Activated CD8-positive, alpha-beta memory T cell treated with anti-CD3 and anti-CD28 coated beads, Interleukin-2, amount 50 U/mL, for 4 hours (primary cell): ENCODE measurements around the gene KRTAP5-3.
"Not testable (repeated sequence)": the region's sequence is repeated elsewhere in the genome, so short reads cannot be mapped to it uniquely, and the experiment has no call there.

Source experiments
- DNase-seq: peaks from one replicate; pipeline ENCODE4 v3.0.0-alpha.2; 2020

The KRTAP5-3 gene

DNA sequence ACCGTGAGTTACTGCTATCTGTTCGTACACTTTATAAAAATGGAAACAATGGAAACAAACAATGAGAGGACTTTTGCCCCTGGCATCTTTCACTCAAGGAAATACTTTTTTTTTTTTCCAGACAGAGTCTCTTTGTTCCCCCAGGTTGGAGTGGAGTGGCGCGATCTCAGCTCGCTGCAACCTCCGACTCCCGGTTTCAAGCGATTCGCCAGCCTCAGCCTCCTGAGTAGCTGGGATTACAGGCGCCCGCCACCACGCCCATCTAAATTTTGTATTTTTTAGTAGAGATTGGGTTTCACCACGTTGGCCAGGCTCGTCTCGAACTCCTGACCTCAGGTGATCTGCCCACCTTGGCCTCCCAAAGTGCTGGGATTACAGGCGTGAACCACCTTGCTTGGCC, 32.5 kb downstream of the KRTAP5-3 start:
- not testable (repeated sequence) for DNase-seq

DNA sequence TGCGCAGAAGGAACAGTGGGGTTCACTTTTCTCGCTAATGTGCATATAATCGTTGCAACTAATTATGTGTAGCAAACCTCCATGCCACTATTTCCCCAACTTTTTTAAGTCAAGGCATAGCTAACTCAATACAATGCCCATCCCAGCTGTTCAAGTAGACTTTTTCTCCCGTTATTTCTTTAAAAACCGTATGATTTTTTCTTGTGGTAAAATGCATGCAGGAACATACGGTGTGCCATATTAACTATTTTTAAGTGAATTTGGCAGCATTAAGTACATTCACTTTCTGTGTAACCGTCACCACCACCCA, 33.4 kb downstream of the KRTAP5-3 start:
- no peak for DNase-seq

DNA sequence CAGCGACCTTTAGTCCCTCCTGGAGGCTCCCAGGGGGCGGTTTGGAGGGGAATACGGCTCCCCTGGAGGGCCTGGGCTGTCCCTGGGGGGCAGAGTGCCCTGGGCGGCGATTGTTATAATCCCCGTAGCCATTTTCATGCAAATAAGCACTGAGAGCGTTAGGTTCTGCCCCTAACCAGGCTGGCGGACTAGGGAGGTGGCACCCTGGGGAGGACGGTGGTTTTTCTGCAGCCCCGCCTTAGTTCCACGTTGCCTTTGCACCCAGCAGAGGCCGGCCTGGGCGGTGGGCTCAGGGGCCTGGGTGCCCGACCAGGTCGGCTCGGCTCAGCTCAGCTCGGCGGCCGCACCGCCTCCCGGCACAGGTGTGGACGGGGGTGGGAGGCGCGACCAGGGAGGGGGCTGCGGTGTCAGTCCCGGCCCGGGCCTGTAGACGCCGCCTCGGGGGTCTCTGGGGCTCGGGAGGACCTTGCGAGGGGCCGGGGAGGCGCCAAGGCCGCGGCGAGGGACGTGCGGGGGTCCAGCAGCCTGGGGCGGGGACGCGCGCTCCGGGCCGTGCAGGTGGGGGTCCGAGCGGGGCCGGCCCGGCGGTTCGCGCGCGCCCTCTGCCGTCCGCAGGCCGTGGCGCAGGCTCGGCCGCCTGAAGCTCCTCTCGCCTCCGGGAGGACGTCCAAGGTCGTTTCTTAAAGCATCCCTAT, 33.9 kb downstream of the KRTAP5-3 start:
- DNase-seq, result peak; percentile 59

DNA sequence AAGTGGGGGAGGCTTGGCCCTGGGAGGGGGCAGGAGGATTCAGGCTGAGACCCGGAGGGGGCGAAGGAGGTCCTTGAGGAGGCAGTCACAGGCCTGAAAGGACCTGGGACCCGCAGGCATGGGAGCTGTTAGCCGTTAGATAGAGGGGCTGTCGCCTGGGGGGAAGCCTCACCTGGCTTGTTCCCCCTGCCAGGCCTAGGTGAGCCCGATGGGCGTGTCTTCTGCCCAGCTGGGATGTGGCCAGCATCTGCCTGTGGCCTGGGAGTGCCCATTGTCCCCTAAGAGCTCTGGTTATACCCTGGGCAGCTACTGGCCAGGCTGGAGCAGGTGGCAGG, 34.4 kb downstream of the KRTAP5-3 start:
- DNase-seq, result no peak

DNA sequence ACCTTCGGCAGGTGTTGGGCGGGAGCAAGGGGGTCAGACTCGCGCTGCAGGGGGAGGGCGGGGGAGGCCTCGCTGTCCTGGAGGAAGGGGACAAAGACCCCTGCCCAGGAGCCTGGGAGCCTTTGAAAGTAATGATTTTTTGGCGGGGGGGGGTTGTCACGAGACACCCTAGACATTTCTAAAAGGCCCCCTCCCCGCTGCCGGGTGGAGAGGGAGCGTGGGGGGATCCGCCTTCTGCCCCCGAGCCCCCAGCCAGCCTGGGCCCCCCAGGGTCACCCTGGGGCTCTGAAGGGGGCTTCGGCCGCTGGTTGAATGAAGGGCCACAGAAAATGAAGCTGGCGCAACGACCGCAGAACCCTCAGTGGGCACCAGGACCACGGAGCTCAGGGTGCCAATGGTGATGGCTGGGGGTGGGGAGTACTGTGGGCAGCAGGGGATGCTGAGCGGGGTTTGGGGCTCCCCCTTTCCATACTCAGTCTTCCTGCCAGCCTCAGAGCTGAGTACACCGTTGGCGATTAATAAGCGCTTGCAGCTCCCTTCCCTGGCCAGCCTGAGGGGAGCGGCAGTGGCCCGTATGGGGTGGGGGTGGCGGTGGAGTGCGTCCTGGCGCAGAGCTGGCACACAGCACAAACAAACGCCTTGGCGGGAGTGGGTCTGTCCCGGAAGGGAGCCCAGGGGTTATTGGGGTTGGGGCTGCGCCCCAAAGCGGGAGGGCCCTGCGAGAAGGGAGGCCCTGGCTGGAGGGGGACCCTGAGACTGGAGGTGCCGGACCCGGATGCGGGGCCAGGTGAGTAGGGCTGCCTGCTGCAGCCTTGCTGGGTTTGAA, 35.0 kb downstream of the KRTAP5-3 start:
- DNase-seq, result no peak

DNA sequence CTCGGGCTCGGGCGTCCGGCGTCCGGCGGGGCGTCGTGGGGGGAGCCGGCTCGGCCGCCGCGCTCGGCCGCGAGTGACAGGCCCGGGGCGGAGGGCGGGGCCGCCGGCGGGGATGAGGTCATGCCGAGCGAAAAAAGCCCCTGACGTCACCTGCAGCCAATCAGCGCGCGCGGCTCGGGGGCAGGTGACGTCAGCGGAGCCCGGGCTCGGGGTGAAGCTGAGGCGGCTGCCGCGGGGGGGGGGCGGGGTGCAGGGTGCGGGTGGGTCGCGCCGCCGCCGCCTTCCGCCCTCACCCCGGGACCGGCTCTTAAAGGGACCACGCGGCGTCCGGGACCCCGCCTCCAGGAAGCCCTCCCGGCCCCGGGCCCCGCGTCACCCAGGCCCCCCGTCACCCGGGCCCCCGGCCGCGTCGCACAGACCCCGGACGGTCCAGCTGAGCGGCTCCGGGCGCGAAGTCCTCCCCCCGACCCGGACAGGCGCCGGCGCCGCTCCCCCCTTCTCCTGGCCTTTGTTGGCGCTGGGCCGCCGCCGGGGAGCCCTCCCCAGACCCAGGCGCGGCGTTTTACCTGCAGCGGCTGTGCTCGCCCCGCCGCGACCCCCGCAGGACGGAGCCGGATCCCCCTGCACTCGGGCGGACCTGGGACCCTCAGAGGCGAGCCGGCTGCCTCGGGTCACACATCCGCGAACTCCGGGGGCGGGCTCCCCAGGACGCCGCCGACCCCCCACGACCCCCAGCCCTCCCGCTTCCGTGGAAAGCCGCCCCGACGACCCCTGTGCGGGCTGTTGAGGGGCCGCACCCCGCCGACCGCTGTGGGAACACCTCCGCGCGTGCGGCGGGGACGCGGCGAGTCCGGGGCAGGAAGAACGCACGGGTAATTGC, 35.8 kb downstream of the KRTAP5-3 start, which contains the start of gene DUSP8:
TSS of gene DUSP8 (minus strand) at position 75 of the 880 bp plus-strand sequence. CDS start 6,445 bp downstream, outside the sequence.
- peak; percentile 96 for DNase-seq

DNA sequence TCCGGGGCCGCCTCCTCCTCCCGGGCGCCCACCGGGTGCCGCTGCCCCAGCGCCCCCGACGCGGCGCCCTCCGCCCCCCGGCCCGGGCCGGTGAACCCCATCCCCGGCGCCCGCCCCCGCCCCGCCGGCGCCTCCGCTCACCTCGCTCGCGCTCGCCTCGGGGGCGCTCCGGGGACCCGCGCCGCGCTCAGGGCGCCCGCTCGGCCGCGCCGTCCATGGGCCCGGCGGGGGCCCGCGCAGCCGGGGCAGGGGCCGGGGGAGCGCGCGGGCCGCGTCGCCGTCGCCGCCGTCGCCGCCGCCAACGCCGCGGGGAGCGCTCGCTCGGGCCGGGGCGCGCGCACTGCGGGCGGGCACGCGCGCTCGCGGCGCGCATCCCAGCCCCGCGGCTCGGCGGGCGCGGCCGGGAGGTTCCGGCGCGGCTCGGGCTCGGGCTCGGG, 36.5 kb downstream of the KRTAP5-3 start:
- no peak for DNase-seq

DNA sequence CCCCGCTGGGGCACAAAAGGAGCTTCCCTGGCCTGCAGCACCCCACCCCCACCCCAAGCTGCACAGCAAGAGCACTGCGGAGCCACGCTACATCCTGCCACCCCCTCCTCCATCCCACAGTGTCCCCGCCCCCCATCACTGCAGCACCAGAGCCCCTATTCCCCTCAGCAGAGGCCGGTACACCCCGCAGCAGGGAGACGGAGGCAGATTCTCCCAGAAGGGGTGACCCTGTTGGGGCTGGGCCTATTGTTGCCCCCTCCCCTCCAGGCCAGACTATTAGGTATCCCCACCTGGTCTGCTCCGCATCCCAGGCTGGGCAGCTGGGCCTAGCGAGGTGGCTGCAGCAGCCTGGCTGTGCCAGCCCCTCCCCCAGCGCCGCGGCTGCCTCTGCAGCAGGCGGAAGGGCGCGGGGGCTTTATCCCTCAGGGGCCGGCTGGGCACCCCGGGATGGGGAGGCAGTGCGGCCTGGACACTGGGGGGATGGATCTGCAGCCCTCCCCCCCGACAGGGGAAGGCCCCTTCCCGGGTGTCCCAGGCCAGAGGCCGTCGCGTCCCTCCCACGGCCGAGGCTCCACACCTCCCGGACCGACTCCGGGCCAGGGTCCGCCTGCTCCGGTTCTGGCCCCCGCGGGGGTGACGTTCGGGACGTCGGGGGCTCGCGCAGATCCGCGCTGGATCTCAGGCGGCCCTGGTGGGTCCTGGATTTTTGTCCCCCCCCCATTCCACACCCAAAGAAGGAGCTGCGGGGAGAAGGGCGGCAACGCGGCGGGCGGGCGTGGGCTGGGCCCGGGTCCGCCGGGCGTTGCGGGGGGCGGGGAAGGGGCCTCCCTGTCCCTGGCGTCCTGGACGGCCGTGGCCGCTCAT, 37.1 kb downstream of the KRTAP5-3 start:
- no peak for DNase-seq

DNA sequence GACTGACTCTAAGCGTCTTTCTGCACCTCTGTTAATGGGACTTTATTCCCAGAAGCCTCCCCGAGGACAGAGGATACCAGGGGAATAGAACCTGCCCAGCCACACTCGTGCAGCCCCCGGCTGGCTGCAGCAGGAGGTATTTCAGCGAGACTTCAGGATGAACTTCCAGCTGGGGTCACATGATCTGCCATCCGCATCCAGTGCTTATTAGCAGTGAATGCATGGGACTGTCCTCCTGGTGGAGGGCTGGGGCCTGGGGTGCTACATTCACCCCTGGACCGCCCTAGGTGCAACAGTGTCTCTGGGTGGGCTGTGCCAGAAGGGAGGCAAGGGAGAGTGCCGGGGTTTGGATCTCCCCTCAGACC, 37.8 kb downstream of the KRTAP5-3 start:
- DNase-seq, result no peak

DNA sequence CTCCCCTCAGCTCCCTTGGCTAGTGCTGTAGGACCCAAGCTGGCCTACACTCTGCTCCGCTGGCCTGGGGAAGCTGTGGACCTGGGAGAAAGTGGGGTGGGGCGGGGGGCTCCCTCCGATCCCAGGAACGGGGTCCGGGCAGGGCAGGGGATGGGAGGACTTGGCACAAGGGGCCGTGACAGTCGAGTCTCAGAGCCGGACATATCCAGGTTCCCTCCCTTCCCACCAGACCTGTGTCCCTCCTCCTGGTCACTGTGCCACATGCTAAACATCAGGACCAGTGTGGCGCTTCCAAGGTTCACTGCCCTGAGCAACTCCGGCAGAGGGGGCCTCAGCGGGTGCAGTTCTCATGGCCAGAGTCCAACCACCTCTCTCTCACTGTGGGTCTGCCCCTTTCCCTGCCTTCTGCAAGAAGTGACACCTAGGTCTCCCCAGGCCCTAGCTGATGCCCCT, 38.2 kb downstream of the KRTAP5-3 start:
- no peak for DNase-seq

DNA sequence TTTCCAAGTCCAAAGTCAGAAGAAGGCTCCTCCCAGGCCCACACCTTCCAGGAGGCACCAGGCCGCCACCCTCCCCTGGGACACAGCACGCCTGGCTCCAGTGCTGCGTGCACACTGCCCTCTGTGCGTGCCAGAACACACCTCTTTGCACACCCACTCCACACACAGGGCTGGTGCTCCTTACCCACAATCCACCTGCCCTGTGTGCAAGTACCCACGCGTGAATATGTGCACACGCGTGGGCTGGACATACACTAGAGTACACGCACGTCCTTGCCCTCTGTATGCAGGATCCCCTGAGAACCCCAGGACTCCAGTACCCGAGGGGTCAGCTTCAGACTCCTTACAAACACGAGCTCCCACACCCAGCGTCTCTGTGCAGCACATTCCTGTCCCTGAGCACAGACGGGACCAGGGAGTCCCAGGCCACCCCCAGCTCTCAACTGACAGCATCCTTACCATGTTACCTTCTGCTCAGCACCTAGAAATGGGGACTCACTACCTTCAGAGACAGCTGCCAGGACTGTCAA, 38.9 kb downstream of the KRTAP5-3 start:
- no peak for DNase-seq

DNA sequence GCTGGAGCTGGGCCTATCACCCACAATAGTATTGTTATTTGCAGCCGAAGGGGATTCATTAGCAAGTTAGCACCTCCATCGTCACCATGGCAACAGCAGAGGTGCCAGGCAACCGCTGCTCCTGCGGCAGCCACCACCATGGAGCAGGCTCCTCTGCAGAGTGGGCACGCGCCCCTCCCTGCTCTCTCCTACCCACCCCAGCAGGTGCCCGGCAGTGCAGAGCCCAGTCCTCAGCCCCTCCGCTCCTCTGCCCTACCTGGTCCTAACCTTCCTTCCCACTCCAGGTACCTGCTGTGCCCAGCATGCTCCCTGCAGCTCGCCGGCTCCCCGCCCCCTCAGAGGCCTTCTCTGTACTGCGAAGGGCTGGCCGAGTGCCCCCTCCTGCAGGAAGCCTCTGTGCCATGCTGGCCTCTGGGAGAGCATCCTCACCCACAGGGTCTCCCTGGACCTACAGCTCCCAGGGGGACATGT, 39.8 kb downstream of the KRTAP5-3 start:
- peak; percentile 53 for DNase-seq

DNA sequence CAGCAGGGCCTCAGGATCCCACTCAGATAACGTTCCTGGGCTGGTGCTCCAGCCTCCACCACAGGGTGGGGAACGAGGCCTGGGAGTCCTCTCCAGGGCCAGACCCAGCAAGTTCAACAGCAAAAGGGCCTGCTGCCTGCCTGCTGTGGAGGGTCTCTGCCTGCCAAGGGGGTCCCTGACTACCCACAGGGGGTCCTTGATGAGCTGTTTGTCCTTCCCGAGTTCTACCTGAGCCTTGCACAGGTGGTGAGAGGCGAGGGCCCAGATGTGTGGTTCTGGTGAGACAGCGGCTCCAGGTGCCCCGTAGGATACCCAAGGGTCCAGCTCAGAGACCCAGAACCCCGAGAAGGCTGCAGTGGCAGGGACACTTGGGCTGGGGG, 40.6 kb downstream of the KRTAP5-3 start:
- no peak for DNase-seq

DNA sequence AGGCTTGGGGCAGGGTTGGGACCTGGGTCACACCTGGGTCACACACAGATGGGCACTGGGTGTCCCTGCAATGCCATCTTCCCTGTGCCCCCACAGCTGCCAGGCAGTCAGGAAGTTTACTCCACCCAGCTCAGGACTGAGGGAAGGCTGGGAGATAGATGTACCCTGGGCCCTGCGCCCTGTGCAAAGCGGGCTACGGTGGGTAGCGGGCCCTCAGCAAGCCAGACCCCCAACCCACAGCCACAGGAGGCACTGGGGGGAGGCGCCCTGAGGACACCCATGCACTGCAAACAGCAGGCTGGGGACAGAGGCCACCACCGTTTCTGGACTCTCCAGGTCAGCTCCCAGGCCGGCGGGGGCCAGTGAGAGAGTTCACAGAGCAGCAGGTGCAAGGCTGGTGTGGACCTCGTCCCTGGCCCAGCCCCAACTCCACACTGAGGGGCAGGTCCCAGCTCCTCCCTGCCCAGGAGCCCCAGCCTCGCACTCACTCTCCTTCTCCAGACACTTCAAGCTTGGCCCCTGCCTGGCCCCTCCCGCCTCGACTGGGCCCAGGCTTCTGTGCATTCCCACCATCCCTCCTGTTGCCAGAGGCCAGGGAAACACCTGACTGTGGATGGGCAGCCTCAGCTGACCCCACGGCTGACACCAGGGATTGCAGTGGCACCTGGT, 41.1 kb downstream of the KRTAP5-3 start:
- DNase-seq, result no peak

DNA sequence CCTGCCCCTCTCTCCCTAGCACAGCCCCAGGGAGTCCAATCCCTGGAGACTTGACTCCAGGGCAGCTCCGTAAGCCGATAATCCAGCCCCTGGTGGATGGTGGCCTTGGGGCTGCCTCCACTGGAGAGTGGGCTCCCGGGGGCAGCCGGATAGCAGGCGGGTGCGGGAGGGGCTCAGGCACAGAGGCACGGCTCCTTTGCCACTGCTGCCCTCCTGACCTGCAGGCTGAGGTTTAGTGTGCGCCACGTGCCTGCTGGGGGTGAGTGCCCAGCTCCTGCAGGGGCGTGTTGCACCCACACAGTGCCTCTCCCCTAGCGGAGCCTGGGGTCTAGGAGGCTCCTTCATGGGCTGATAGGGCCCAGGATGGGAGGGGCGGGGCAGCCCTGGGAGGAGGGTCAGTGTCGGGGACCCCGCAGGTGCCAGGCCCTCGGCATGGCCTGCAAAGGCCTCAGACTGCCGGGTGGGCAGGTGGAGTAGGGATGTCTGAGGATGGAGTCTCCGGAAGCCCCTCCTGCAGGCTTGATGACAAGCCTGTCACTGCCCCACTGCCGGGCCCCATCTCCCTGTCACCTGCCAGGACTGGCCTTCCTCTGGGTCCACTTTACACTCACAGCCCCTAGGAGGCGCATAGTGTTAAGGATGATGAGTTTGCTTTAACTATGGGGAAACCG, 41.7 kb downstream of the KRTAP5-3 start:
- DNase-seq, result no peak

DNA sequence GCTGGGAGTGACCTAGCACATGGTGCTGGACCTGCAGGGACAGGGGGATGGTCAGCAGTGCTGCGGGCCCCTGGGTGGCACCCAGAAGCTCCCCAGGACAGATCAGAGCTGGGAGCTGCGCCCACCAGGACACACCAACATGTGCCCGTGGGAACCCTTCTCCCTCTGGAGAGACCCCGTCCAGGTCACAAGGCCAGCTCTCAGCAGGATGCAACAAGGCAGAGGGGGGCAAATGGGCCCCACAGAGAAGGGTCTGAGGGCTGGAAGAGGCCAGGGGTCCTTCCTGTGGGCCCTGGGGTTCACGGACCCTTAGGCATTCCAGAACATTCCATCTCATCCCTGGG, 42.4 kb downstream of the KRTAP5-3 start:
- DNase-seq, result no peak

DNA sequence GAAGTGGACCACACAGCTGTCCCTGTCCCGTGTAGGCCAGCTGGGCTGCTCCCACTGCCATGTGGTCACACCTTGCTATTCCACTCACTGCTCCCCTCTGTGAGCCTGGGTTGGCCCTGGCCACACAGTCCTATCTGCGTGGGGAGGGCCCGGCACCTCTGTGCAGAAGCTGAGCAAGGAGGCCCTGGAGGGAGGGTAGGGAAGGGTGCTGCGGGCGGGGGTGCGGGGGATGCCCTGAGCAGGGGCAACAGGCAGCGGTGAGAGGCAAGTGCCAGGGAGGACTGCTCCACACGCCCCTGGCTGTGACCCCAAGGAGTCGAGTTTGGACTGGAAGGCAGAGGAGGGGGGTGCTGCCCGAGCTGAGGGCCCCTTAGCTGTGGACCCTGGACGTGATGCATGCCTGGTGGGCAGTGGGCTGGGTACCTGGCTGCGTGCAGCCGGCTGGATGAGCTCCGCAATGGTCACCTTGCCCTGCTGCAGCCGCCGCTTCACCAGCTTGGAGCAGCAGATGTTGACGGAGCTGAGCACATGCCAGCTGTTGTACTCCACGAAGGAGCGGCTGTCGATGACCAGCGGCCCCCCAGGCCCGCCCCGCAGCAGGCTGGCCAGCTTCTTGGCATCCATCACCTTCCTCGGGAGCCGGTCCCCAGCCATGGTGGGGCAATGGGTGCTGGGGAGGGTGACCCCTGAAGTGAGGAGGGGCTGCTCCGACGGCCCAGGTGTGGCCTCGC, 42.9 kb downstream of the KRTAP5-3 start:
- DNase-seq, result no peak

DNA sequence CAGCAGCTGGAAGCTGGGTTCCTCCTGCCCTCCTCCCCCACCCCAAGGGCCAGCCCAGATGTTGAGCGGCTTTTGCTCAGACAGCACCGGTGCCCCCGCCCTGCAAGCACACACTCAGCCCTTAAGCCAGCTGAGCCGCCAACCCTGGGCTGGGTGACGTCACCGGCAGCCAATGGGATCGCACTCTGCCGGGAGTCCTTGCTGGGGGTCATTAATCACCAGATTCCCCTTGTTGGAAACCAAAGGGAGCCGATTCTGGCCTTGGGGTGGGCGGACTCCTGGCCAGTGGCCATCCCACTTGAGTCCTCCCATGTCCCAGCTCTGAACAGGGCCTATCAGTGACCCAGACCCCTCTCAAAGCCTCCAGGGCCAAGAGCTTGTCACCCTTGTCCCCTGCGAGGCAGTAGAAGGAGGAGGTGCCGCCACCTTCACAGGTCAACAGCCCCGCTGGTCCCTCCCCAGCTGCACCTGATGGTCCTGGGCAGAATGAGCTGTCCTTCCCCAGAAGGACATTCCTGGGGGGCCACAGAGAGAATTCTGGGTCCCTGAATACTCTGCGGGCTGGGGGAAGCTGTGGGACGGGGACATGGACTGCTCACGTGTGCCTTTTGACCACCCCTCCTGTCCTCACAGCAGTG, 43.6 kb downstream of the KRTAP5-3 start:
- no peak for DNase-seq

DNA sequence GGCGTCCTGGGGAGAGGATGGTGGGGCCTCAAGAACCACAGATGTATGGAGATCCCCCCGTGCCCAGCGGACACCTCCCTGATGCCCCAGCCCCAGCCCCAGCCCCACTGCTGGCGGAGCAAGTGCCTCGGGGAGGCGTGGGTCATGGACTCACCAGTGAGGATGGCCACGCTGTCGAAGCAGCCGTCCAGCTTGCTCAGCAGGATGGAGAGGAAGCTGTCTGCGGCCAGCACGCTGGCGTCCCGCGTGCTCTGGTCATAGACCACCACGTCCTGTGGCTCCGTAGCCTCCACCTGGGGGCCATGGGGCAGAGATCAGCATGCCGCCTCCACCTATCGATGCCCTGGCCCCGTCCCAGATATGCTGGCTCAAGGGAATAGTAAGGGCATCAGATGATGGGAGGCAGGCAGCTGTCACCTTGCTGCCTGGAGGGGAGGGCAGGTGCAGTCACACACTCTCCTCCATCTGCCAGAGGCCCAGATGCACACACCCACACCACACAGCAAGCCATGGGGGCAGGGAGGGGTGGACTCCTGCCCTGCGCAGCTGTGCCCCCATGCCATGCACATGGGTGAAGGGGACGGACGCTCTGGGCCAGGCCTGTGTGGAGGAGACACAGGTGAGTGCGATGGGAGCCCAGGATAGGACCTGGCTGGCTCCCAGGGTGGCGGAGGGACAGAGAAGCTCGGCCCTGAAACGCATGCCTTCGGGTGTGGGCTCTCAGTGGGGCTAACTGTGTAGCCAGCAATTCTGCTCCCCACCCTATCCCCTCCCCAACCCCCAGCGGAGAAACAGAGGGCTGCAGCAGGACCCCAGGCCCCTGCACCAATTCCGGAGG, 44.3 kb downstream of the KRTAP5-3 start:
- DNase-seq, result no peak
